ENCODE data around the gene DMRTB1.

Gene DMRTB1

DNA sequence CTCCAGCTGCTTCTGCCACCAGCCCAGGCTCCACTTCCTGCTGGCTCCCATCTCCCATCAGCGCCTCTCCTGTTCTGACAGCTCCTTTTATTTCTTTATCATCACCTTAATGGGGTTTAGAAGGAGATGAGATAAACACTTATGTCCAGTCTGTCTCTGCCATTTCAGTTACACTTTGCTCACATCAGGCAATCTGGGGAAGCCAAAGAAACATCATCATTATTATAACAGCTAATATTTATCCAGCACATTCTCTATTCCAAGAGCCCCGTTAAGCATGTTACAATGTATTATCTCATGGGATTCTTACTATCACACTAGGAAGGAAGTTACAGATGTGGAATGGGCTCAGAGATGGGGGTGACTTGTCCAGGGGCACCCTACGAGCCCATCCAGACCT is 31.2 kb downstream of the DMRTB1 start:
- no peak overlapping the region for H3K18ac ChIP-seq (ENCODE audit: low read length)
- H3K4me1 ChIP-seq (ENCODE audit: control insufficient read depth in 1 of 2, insufficient read depth in 2 of 2, low read length in 2 of 2) = no peaks in the 10 kb centered on the region
- no peaks in the 10 kb centered on the region for H3K79me2 ChIP-seq (ENCODE audit: control insufficient read depth, insufficient read depth, low read length, poor library complexity)
- no peak for DNase-seq
- H4K12ac ChIP-seq (ENCODE audit: low read depth, low read length) = no peak overlapping the region
- no peak overlapping the region for H4K91ac ChIP-seq (ENCODE audit: low read depth, low read length)
- H2BK5ac ChIP-seq (ENCODE audit: low read depth, low read length, poor library complexity) = no peak overlapping the region
- H3K27ac ChIP-seq (ENCODE audit: low read depth, low read length) = no peak overlapping the region
- H3K14ac ChIP-seq (ENCODE audit: low read length) = no peak overlapping the region
- H3K23ac ChIP-seq (ENCODE audit: low read length) = no peak overlapping the region
- H4K8ac ChIP-seq (ENCODE audit: low read depth, low read length) = no peak overlapping the region
- no peaks in the 10 kb centered on the region for H3K9me3 ChIP-seq (ENCODE audit: insufficient read depth, low read depth, low read length)
- WGBS (ENCODE audit: extremely low coverage, insufficient coverage, insufficient read length) = no CpG with 5 or more reads among the region's 3 CpGs
- no peak overlapping the region for H3K9ac ChIP-seq (ENCODE audit: low read length)
- no peak overlapping the region for H3K4me2 ChIP-seq (ENCODE audit: low read length)
- H3K4ac ChIP-seq (ENCODE audit: low read depth, low read length) = no peak overlapping the region
- no peak overlapping the region for H2AFZ ChIP-seq (ENCODE audit: insufficient read depth, low read length, poor library complexity)
- H3K4me3 ChIP-seq (ENCODE audit: low read depth, low read length) = no peak overlapping the region
- no peaks in the 10 kb centered on the region for H3K36me3 ChIP-seq (ENCODE audit: control insufficient read depth in 1 of 2, insufficient read depth in 2 of 2, low read length in 2 of 2)
- no peak overlapping the region for H2BK12ac ChIP-seq (ENCODE audit: low read length)
- no peaks in the 10 kb centered on the region for H3K27me3 ChIP-seq (ENCODE audit: insufficient read depth, low read length)
- no peaks in the 10 kb centered on the region for H3K79me1 ChIP-seq (ENCODE audit: low read length)
- no peak overlapping the region for H2AK5ac ChIP-seq (ENCODE audit: low read length)
- H2BK120ac ChIP-seq (ENCODE audit: insufficient read depth, low read length, poor library complexity) = no peak overlapping the region

DNA sequence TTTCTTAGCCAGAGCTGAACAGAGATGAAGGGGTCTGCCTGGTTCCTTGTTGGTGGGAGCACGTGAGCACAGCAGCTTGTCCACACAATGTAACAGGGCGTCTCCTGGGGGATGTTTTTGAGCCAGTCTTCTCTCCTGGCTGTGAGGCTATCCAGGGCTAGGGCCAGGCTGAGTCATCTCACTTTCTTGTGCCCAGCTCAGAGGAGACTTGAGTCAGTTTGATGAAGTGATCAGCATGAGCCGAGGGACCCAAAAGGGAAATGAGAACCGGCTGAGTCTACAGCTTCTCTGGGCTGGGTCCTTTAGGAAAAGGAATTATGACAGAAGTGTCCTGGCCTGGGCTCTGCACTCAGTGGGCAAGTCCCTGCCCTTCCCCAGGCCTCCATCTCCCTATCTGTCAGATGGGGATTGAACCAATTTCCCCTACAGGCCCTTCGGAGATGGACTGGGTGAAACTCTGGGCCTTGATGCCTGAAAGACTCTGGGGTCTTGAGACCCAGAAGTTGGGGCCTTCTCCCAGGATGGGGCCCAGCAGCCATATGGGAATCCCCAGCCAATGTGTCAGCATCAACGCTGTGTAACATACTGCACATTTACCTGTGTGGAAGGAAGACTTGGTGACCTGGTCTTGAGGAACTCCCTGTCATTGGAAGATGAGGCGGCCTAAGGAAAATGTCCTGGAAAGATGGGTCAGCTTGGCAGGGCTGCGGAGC is 36.6 kb downstream of the DMRTB1 start:
- no peak overlapping the region for H3K9ac ChIP-seq (ENCODE audit: low read length)
- no peak overlapping the region for H2BK5ac ChIP-seq (ENCODE audit: low read depth, low read length, poor library complexity)
- no CpG with 5 or more reads among the region's 8 CpGs for WGBS (ENCODE audit: extremely low coverage, insufficient coverage, insufficient read length)
- no peaks in the 10 kb centered on the region for H3K36me3 ChIP-seq (ENCODE audit: control insufficient read depth in 1 of 2, insufficient read depth in 2 of 2, low read length in 2 of 2)
- H2AK5ac ChIP-seq (ENCODE audit: low read length) = no peak overlapping the region
- no peak overlapping the region for H2BK12ac ChIP-seq (ENCODE audit: low read length)
- H3K79me2 ChIP-seq (ENCODE audit: control insufficient read depth, insufficient read depth, low read length, poor library complexity) = no peaks in the 10 kb centered on the region
- no peaks in the 10 kb centered on the region for H3K9me3 ChIP-seq (ENCODE audit: insufficient read depth, low read depth, low read length)
- no peak overlapping the region for H4K91ac ChIP-seq (ENCODE audit: low read depth, low read length)
- H3K18ac ChIP-seq (ENCODE audit: low read length) = no peak overlapping the region
- no peak overlapping the region for H3K4me2 ChIP-seq (ENCODE audit: low read length)
- no peaks in the 10 kb centered on the region for H3K4me1 ChIP-seq (ENCODE audit: control insufficient read depth in 1 of 2, insufficient read depth in 2 of 2, low read length in 2 of 2)
- no peak overlapping the region for H2AFZ ChIP-seq (ENCODE audit: insufficient read depth, low read length, poor library complexity)
- no peak for DNase-seq
- no peak overlapping the region for H3K4me3 ChIP-seq (ENCODE audit: low read depth, low read length)
- no peaks in the 10 kb centered on the region for H3K27me3 ChIP-seq (ENCODE audit: insufficient read depth, low read length)
- no peak overlapping the region for H3K4ac ChIP-seq (ENCODE audit: low read depth, low read length)
- H2BK120ac ChIP-seq (ENCODE audit: insufficient read depth, low read length, poor library complexity) = no peak overlapping the region
- H3K27ac ChIP-seq (ENCODE audit: low read depth, low read length) = no peak overlapping the region
- no peak overlapping the region for H4K8ac ChIP-seq (ENCODE audit: low read depth, low read length)
- H3K23ac ChIP-seq (ENCODE audit: low read length) = no peak overlapping the region
- H3K79me1 ChIP-seq (ENCODE audit: low read length) = no peaks in the 10 kb centered on the region
- H3K14ac ChIP-seq (ENCODE audit: low read length) = no peak overlapping the region
- H4K12ac ChIP-seq (ENCODE audit: low read depth, low read length) = no peak overlapping the region

DNA sequence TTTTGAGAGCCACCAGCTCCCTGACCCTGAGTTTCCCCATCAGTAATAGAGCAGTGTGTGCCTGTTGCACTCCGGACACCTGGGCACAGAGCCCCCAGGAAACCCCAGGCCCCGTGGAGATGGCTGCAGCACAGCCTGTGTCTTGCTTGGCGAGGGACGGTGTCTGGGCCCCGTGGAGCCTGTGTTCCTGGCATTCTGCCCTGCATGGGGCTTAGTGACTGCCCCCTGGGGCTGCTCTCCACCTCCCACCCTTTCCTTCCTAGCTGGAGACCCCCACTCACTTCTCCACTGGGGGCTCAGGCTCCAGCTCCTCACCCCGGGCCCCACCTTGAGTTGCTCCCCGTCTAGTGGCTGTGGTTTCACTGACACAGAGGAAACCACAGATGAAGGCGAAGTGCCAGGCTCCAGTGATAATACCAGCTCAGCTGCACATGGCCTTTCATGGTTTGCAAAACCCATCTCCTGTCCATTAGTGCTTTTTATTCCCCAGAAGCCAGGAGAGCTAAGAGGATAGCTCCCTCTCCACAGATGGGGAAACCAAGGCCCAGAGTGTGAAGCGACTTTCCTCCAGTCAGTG is 39.4 kb downstream of the DMRTB1 start:
- no peaks in the 10 kb centered on the region for H3K9me3 ChIP-seq (ENCODE audit: insufficient read depth, low read depth, low read length)
- H2BK5ac ChIP-seq (ENCODE audit: low read depth, low read length, poor library complexity) = no peak overlapping the region
- no CpG with 5 or more reads among the region's 9 CpGs for WGBS (ENCODE audit: extremely low coverage, insufficient coverage, insufficient read length)

DNA sequence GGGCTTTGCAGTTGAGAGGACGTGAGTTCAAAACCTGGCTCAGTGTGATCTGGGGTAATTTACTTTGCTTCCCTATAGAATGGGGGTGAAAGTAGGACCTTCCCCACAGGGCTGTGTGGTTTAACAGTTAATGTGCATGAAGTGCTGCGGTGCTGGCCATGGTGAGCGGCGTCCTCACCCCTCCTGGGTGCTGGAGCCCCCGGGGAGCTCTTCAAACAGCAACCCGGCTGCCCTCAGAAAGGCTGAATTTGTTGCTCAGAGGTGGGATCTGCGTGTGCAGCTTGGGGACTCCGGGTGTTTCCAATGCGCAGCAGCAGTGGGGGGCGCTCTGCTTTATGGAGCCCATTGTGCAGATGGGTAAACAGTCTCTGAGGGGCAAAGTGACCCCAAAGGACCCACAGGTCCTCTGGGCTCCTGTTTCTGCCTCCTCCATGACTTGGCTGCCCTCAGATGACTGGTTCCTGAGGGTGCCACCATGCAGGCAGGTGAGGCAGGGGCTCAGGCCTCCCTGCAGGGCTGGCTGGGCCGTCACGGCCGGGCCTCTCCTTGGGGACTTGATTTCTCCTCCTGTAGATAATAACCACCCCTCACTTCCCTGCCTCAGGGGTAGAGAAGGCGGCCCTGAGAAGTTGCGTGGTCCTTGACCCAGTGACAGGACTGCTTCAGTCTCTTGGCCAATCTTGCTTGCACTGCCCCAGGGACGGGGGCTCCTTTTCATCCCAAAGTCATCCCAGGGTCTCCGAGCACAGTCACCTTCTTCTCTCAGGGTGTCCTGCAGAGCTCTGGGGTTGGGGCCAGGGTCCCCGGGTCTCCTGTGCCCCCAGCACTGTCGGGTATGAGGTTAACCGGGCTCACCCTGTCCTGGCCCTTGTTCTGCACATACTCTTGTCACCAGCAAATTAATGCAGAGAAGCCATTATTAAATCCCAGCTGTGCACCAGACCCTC is 40.3 kb downstream of the DMRTB1 start:
- H2AFZ ChIP-seq (ENCODE audit: insufficient read depth, low read length, poor library complexity) = no peak overlapping the region
- no peak overlapping the region for H4K8ac ChIP-seq (ENCODE audit: low read depth, low read length)
- no peak overlapping the region for H3K23ac ChIP-seq (ENCODE audit: low read length)
- no peak overlapping the region for H2BK120ac ChIP-seq (ENCODE audit: insufficient read depth, low read length, poor library complexity)
- H3K9me3 ChIP-seq (ENCODE audit: insufficient read depth, low read depth, low read length) = no peaks in the 10 kb centered on the region
- no peak overlapping the region for H3K4ac ChIP-seq (ENCODE audit: low read depth, low read length)
- H2BK12ac ChIP-seq (ENCODE audit: low read length) = no peak overlapping the region
- H2AK5ac ChIP-seq (ENCODE audit: low read length) = no peak overlapping the region
- H3K79me1 ChIP-seq (ENCODE audit: low read length) = no peaks in the 10 kb centered on the region
- H3K36me3 ChIP-seq (ENCODE audit: control insufficient read depth in 1 of 2, insufficient read depth in 2 of 2, low read length in 2 of 2) = no peaks in the 10 kb centered on the region
- H3K4me2 ChIP-seq (ENCODE audit: low read length) = no peak overlapping the region
- no peak for DNase-seq
- H3K9ac ChIP-seq (ENCODE audit: low read length) = no peak overlapping the region
- no peak overlapping the region for H3K18ac ChIP-seq (ENCODE audit: low read length)
- WGBS (ENCODE audit: extremely low coverage, insufficient coverage, insufficient read length) = no CpG with 5 or more reads among the region's 20 CpGs
- H3K14ac ChIP-seq (ENCODE audit: low read length) = no peak overlapping the region
- H3K4me1 ChIP-seq (ENCODE audit: control insufficient read depth in 1 of 2, insufficient read depth in 2 of 2, low read length in 2 of 2) = no peaks in the 10 kb centered on the region
- no peak overlapping the region for H3K4me3 ChIP-seq (ENCODE audit: low read depth, low read length)
- H3K27me3 ChIP-seq (ENCODE audit: insufficient read depth, low read length) = no peaks in the 10 kb centered on the region
- no peaks in the 10 kb centered on the region for H3K79me2 ChIP-seq (ENCODE audit: control insufficient read depth, insufficient read depth, low read length, poor library complexity)
- no peak overlapping the region for H2BK5ac ChIP-seq (ENCODE audit: low read depth, low read length, poor library complexity)
- no peak overlapping the region for H4K12ac ChIP-seq (ENCODE audit: low read depth, low read length)
- H4K91ac ChIP-seq (ENCODE audit: low read depth, low read length) = no peak overlapping the region
- no peak overlapping the region for H3K27ac ChIP-seq (ENCODE audit: low read depth, low read length)

More for the DNA sequence above, 39.4 kb downstream of the DMRTB1 start:
- Histone ChIP-seq H3K23ac (ENCODE audit: low read length) (no peak overlapping the region), H3K79me1 (ENCODE audit: low read length) (no peaks in the 10 kb centered on the region), H2BK120ac (ENCODE audit: insufficient read depth, low read length, poor library complexity) (no peak overlapping the region), H4K91ac (ENCODE audit: low read depth, low read length) (no peak overlapping the region), H3K4me2 (ENCODE audit: low read length) (no peak overlapping the region), H3K27me3 (ENCODE audit: insufficient read depth, low read length) (no peaks in the 10 kb centered on the region), H2AK5ac (ENCODE audit: low read length) (no peak overlapping the region), H3K4me1 (ENCODE audit: control insufficient read depth in 1 of 2, insufficient read depth in 2 of 2, low read length in 2 of 2) (no peaks in the 10 kb centered on the region), H3K9ac (ENCODE audit: low read length) (no peak overlapping the region), H3K18ac (ENCODE audit: low read length) (no peak overlapping the region), H3K4ac (ENCODE audit: low read depth, low read length) (no peak overlapping the region), H2AFZ (ENCODE audit: insufficient read depth, low read length, poor library complexity) (no peak overlapping the region), H4K12ac (ENCODE audit: low read depth, low read length) (no peak overlapping the region), H3K14ac (ENCODE audit: low read length) (no peak overlapping the region), H4K8ac (ENCODE audit: low read depth, low read length) (no peak overlapping the region), H3K36me3 (ENCODE audit: control insufficient read depth in 1 of 2, insufficient read depth in 2 of 2, low read length in 2 of 2) (no peaks in the 10 kb centered on the region), H3K27ac (ENCODE audit: low read depth, low read length) (no peak overlapping the region), H3K4me3 (ENCODE audit: low read depth, low read length) (no peak overlapping the region), H3K79me2 (ENCODE audit: control insufficient read depth, insufficient read depth, low read length, poor library complexity) (no peaks in the 10 kb centered on the region), H2BK12ac (ENCODE audit: low read length) (no peak overlapping the region)
- no peak for DNase-seq

All from trophoblast cell (in vitro differentiated cells and primary cell).